HAP-1 (cell line): ENCODE results near the gene CCDC68.

Source experiments
- DNase-seq, 2 experiments: peaks; one replicate each; pipeline ENCODE4 v3.0.0-alpha.2; 2016 to 2020; ENCODE audit warnings: low spot score in 2 of 2
- H3K27me3 ChIP-seq: fragments of 250-450 bp; sonication (Bioruptor Pico); 2 replicates; pipeline ENCODE4 v1.5.1; 2020; ENCODE audit warnings: low read depth, mild to moderate bottlenecking, moderate library complexity
- H3K36me3 ChIP-seq: fragments of 250-450 bp; sonication (Bioruptor Pico); replicated peaks from 2 replicates; pipeline ENCODE4 v1.5.1; 2020; ENCODE audit warnings: mild to moderate bottlenecking
- H3K4me1 ChIP-seq: fragments of 250-450 bp; sonication (Bioruptor Pico); 2 replicates; pipeline ENCODE4 v1.5.1; 2020; ENCODE audit warnings: mild to moderate bottlenecking
- H3K4me3 ChIP-seq: fragments of 250-450 bp; sonication (Bioruptor Pico); 2 replicates; pipeline ENCODE4 v1.5.1; 2020; ENCODE audit warnings: mild to moderate bottlenecking, moderate library complexity
- H3K9me3 ChIP-seq: fragments of 250-450 bp; sonication (Bioruptor Pico); 2 replicates; pipeline ENCODE4 v1.5.1; 2020; ENCODE audit warnings: mild to moderate bottlenecking, moderate library complexity
- in situ Hi-C: fragments of 300-500 bp; cut with MboI; formaldehyde crosslinking; loops from 3 replicates; pipeline ENCODE4 v1.14.3; 2020; ENCODE audit warnings: low sequenced_read_pairs, inconsistent platforms, mixed read lengths

Gene CCDC68

DNA sequence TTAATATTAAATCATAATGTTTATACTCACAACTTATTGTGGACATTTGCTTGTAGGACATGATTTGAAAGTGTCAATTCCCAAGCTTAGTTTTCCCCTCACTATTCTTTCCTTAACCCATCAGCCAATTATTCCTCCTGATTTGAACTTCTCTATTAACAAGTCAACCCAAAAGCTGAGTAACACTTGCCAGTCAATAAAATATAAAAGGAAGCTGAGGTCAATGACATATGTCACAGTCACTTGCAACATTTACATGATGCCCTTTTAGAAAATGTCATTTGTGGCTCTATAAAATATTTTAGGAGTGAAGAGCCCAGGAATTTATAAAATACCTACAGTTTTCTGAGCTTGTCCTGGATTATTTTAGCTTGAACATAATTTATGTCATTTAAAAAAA lies 7.2 kb downstream of the CCDC68 start:
- in situ Hi-C loops, result no loop called here
- Histone ChIP-seq H3K27me3 (no peaks in the 10 kb centered on the region), H3K9me3 (no peaks in the 10 kb centered on the region), H3K36me3 (no peaks in the 10 kb centered on the region), H3K4me1 (no peaks in the 10 kb centered on the region), H3K4me3 (no peak overlapping the region)
- DNase-seq, result no peak

DNA sequence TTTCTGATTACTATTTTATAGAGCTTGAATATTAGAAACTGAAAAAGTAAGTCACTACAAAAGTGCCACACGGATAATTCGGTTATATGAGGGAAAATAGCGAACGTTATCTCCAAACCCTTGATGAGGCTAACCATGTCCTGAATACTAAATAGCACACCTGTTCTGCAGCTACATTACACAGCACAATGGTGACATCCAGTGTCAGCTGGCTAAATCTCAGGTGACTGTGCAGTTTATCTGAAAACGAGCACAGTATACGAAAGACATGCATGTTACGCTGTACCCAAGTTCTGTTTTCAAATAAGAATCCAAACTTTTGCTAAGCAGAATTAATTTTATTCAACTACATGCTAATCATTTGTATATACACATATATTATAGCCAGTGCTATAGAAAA lies 9.0 kb downstream of the CCDC68 start:
- no peak for DNase-seq
- no peaks in the 10 kb centered on the region for H3K4me1 ChIP-seq
- in situ Hi-C loops, result no loop called here

DNA sequence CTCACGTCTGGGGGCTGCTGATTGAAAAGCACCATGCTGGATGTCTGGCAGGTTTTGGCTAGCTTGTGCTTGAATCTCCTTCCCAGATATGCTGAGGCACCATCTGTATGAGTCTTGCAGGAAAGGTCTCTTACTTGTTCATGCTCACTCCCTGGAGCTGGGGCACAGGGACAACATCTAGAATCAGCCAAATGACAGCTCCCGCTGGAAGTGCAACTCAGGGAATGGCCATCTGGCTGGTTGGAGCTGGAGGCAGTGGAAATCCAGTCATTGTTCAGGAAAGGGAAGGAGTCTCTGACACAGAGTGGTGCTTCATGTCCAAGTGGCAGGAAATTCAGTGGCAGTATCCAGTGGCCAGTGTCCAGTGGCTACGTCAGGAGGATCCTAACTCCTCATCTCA lies 9.7 kb downstream of the CCDC68 start:
- no peaks in the 10 kb centered on the region for H3K36me3 ChIP-seq
- DNase-seq, result no peak
- H3K4me1 ChIP-seq, result no peaks in the 10 kb centered on the region
- in situ Hi-C loops, result no loop called here
- H3K4me3 ChIP-seq, result no peak overlapping the region
- no peaks in the 10 kb centered on the region for H3K27me3 ChIP-seq
- H3K9me3 ChIP-seq, result no peaks in the 10 kb centered on the region

More for the DNA sequence above, 9.0 kb downstream of the CCDC68 start:
- Histone ChIP-seq H3K4me3 (no peak overlapping the region), H3K27me3 (no peaks in the 10 kb centered on the region), H3K36me3 (no peaks in the 10 kb centered on the region), H3K9me3 (no peaks in the 10 kb centered on the region)

DNA sequence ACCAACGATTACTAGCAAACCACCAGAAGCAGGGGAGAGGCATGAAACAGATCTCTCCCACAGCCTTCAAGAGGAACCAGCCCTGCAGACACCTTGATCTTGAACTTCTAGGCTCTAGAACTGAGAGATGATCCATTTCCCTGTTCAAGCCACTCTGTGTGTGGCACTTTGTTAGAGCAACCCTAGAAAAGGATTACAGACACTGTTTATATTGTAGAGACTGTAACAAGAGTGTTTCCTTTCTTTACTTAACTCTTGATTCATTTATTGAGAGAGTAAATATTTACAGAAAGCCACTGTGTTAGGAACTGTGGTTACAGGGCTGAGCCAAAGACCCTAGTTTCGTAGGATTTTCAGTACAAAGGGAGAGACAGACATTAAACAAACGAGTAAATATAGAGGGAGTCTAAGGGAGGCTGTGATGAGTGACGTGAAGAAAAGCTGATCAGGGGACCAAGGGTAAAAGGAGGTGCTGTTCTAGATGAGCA lies 10.9 kb downstream of the CCDC68 start:
- Histone ChIP-seq H3K4me3 (no peak overlapping the region), H3K36me3 (no peaks in the 10 kb centered on the region), H3K4me1 (no peaks in the 10 kb centered on the region), H3K27me3 (no peaks in the 10 kb centered on the region), H3K9me3 (no peaks in the 10 kb centered on the region)
- in situ Hi-C loops, result no loop called here
- no peak for DNase-seq

DNA sequence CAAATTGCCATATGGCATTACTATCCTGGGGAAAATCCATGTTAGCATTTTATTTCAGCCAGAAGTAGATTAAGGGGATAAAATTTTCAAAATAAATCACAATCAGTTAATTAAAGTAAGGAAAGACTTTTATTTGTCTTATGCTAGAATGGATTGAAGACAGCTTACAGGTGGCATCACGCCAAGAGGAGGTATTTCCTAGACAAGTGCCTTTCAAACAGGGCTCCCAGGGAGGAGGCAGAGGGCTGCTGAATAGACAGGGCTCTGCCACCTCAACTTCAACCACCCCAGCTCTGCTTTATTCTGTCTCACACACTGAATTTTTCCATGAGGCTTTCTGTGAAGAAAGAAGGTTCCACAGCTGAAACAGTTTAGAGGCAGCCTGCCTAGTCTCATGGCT lies 12.2 kb downstream of the CCDC68 start:
- H3K27me3 ChIP-seq, result no peaks in the 10 kb centered on the region
- DNase-seq, result peak in 1 of 2 experiments; percentile 13
- H3K9me3 ChIP-seq, result no peaks in the 10 kb centered on the region
- no peak overlapping the region for H3K4me3 ChIP-seq
- no peaks in the 10 kb centered on the region for H3K4me1 ChIP-seq
- in situ Hi-C loops, result no loop called here
- no peaks in the 10 kb centered on the region for H3K36me3 ChIP-seq

DNA sequence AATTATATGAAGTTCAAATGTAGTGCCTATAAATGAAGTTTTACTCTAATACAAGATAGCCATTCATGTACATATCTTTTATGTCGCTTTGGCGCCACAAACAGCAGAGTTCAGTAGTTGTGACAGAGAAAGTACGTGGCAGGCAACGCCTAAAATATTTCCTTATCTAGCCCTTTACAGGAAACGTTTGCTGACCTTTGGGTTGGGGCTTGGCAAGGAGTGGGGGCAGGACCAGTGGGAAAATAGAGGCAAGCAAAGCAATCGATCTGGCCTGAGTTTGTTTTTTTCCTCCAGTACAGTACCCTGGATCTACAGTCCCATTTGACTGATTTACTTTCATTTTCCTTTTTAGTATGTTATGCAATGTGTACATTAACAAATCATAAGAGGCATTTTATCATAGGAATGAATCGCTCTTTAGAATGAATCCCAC lies 13.1 kb downstream of the CCDC68 start:
- H3K9me3 ChIP-seq, result no peaks in the 10 kb centered on the region
- H3K27me3 ChIP-seq, result no peaks in the 10 kb centered on the region
- H3K4me1 ChIP-seq, result no peaks in the 10 kb centered on the region
- in situ Hi-C loops, result no loop called here
- H3K36me3 ChIP-seq, result no peaks in the 10 kb centered on the region
- peak overlapping the region; percentile 3; the same call in 1 of the 2 replicates for H3K4me3 ChIP-seq
- no peak for DNase-seq

DNA sequence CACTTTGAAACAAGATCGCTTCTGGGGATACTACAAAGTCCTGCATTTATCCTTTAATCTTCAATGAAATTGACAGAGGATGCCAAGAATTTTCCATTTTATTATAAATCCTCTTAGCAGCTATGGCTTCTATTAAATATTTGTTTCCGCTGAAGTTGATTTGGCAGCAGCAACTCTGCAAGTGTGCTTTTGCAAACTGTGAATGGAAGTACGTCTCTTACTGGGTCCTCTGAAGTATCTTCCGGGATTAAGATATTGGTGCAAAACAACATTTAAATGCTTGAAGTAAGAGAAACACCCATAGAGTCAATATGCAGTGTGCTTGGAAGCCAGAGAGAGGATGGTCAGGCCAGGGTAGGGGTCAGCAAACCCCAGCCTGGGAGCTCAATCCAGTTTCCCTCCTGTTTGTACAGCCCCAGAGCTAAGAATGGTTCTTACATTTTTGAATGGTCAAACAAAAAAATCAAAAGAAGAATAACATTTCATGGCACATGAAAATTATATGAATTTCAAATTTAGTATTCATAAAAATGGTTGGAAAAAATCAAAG lies 13.6 kb downstream of the CCDC68 start:
- Histone ChIP-seq H3K36me3 (no peaks in the 10 kb centered on the region), H3K27me3 (no peaks in the 10 kb centered on the region), H3K4me1 (no peaks in the 10 kb centered on the region), H3K9me3 (no peaks in the 10 kb centered on the region), H3K4me3 (no peak overlapping the region)
- in situ Hi-C loops, result no loop called here
- no peak for DNase-seq

DNA sequence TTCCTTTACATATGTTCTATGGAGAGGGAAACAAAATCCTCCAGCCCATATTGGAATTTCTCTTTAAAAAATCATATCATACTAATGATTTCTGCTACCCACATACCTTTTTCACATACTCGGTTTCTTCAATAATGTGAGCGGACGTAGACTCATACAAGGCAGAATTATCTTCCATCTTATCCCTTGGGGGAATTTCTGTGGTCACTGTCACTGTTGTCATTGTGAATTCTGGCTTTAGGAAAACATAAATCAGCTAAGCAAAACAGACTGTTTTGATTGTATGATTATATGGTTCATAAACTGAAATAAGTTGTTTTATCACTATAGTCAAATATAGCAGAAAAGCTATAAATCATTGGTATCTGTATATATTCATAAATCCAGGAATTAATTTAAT lies 16.7 kb downstream of the CCDC68 start:
- in situ Hi-C loops, result no loop called here
- DNase-seq, result no peak

DNA sequence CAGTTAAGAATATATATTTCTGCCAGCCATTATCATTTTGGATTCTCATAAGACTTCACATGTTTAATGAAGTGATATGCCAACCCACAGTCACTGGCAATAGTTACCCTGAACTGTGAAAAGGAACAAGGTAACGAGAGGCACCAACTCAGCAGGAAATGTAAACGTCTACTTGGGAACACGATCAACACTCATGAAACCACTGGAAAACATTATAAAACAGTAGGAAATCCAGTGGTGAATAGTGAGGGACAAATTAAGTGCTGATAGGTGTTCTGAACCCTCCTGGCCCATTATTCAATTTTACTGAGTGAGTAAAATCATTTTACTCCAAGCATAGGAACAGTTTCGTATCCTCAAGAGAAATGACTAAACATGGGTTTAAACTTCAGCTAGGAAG lies 17.1 kb downstream of the CCDC68 start:
- no peaks in the 10 kb centered on the region for H3K27me3 ChIP-seq
- in situ Hi-C loops, result no loop called here
- H3K9me3 ChIP-seq, result no peaks in the 10 kb centered on the region
- no peaks in the 10 kb centered on the region for H3K36me3 ChIP-seq
- H3K4me1 ChIP-seq, result no peaks in the 10 kb centered on the region
- H3K4me3 ChIP-seq, result no peak overlapping the region
- no peak for DNase-seq

More for the DNA sequence above, 16.7 kb downstream of the CCDC68 start:
- H3K4me3 ChIP-seq, result no peak overlapping the region
- H3K36me3 ChIP-seq, result no peaks in the 10 kb centered on the region
- no peaks in the 10 kb centered on the region for H3K4me1 ChIP-seq
- no peaks in the 10 kb centered on the region for H3K27me3 ChIP-seq
- H3K9me3 ChIP-seq, result no peaks in the 10 kb centered on the region

DNA sequence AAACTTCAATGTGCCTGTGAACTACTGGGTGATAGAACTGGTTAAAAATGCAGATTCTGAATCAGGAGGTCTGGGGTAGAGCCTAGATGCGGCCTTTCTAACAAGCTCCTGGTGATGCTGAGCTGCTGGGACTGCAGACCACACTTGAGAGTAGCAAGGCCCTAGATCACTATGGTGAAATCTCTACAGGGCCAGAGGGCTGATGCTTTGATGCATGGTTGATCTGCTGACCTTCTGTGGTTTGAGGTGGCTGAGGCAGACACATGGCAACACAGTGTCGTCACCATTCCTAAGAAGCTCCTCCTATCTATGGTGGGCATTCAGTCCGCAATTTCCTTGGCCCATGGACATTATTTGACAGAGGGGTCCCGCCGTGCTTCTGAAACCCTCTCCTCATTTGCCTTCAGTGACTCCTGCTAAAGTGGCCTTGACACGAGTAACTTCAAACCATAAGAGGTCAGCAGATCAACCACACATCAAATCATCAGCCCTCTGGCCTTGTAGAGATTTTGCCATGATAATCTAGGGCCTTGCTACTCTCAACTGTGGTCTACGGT lies 19.8 kb downstream of the CCDC68 start:
- Histone ChIP-seq H3K27me3 (no peaks in the 10 kb centered on the region), H3K36me3 (no peaks in the 10 kb centered on the region), H3K4me1 (no peaks in the 10 kb centered on the region), H3K4me3 (no peak overlapping the region), H3K9me3 (no peaks in the 10 kb centered on the region)
- in situ Hi-C loops, result no loop called here
- no peak for DNase-seq

DNA sequence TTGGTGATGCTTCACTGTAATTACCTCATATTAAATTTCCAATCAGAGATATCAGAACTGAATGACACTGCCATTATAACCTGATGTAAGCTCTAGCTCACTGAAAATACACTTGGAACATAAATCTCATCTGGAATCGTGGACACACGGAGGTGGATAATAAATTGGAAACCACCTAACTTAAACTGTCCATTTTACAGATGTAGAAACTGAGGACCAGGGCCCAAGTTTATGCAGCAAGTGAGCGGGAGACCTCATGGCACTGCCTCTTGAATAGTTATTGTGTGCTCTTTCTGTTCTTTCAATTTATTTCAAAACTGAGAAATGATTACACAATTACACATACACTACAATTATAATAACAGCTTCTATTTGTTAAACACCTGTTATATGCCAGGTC lies 20.8 kb downstream of the CCDC68 start:
- H3K4me3 ChIP-seq, result no peak overlapping the region
- H3K36me3 ChIP-seq, result no peaks in the 10 kb centered on the region
- H3K27me3 ChIP-seq, result no peaks in the 10 kb centered on the region
- DNase-seq, result no peak
- H3K4me1 ChIP-seq, result no peaks in the 10 kb centered on the region
- in situ Hi-C loops, result no loop called here
- no peaks in the 10 kb centered on the region for H3K9me3 ChIP-seq

DNA sequence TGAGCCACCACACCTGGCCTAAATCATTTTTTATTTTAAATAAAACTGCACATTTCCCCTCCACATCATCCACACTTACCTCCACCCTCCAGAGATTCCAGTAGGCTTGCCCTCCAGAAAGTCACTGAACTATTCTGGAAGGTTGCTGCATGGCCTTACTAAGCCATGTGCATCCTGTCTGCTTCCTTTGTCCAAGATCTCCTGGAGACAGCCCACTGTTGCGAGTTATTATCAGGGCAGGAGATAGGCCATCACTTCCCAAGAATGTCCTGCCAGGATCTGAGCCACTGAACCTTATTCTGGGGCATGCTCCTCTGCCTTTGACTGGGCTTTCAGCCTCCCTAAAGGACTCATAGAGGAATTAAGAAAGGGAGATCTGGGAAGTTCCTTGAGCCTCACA lies 26.8 kb downstream of the CCDC68 start:
- no peaks in the 10 kb centered on the region for H3K27me3 ChIP-seq
- no peaks in the 10 kb centered on the region for H3K9me3 ChIP-seq
- H3K36me3 ChIP-seq, result no peaks in the 10 kb centered on the region
- DNase-seq, result no peak
- no peak overlapping the region for H3K4me3 ChIP-seq
- no peaks in the 10 kb centered on the region for H3K4me1 ChIP-seq
- in situ Hi-C loops, result no loop called here

DNA sequence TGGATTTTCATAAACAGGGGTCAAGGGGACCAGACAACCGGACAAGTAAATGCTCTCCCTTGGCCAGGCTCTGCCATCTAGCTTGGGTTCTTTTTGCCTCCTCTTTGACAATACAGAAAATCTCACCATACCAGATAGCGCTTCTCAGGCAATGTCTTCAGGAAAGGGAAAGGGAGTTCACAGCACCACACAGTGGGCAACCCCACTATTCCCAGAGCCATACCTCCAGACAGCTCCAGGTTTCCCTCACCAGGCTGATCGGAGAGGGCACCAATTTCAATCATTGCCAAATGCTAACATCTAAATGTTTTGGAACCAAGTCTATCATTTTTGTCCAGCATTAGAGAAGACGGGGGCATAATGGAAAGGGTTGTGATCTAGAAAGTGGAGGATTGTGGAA lies 28.1 kb downstream of the CCDC68 start:
- Histone ChIP-seq H3K36me3 (no peaks in the 10 kb centered on the region), H3K27me3 (no peaks in the 10 kb centered on the region), H3K9me3 (no peaks in the 10 kb centered on the region), H3K4me1 (no peaks in the 10 kb centered on the region), H3K4me3 (no peak overlapping the region)
- in situ Hi-C loops, result no loop called here
- DNase-seq, result no peak

DNA sequence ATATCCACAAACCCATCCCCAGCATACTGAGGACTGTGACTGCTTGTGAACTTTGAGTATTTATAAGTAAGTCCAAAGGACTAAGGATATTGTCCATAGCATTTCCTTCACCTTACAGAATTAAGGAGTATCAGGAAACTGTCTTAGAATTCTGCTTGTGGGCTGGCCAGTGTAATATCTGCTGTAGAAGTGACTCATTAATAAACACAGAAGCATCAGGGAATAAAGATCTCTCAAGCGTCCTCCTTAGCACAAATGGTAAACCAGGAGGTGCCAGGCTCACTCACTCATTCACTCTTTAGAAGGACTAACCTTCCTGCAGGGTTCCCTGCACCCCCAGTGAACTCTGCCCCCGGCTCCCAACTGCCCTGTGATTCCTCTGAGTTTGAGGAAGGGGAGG lies 31.0 kb downstream of the CCDC68 start:
- no peaks in the 10 kb centered on the region for H3K9me3 ChIP-seq
- no peak for DNase-seq
- in situ Hi-C loops, result no loop called here
- H3K27me3 ChIP-seq, result no peaks in the 10 kb centered on the region
- no peaks in the 10 kb centered on the region for H3K4me1 ChIP-seq
- no peaks in the 10 kb centered on the region for H3K36me3 ChIP-seq
- H3K4me3 ChIP-seq, result no peak overlapping the region
